Measurements from ENCODE around the gene HIF3A.
"Not testable (repeated sequence)": the region's sequence is repeated elsewhere in the genome, so short reads cannot be mapped to it uniquely, and the experiment has no call there.

Gene HIF3A

GRCh38 chr19:46357846-46358583, 61.2 kb downstream of the HIF3A start:
- no peak for DNase-seq (ENCODE audit: low read depth)

- peak; percentile 47 for DNase-seq (ENCODE audit: low read depth)
These were observed 65.1 kb downstream of the HIF3A start for GRCh38 chr19:46361915-46362314.

- no peak for DNase-seq (ENCODE audit: low read depth)
These were observed 67.5 kb downstream of the HIF3A start for GRCh38 chr19:46364359-46364758.

- DNase-seq (ENCODE audit: low read depth): no peak
These were observed 68.7 kb downstream of the HIF3A start for GRCh38 chr19:46365561-46365960.

- DNase-seq (ENCODE audit: low read depth): no peak
These were observed 69.9 kb downstream of the HIF3A start for GRCh38 chr19:46366620-46367292.

GRCh38 chr19:46367426-46367825, 70.6 kb downstream of the HIF3A start:
- DNase-seq (ENCODE audit: low read depth): no peak

GRCh38 chr19:46368116-46368515, 71.3 kb downstream of the HIF3A start:
- no peak for DNase-seq (ENCODE audit: low read depth)

GRCh38 chr19:46369817-46370216, 73.0 kb downstream of the HIF3A start:
- no peak for DNase-seq (ENCODE audit: low read depth)

- no peak for DNase-seq (ENCODE audit: low read depth)
These were observed 74.6 kb downstream of the HIF3A start for GRCh38 chr19:46371371-46371901.

GRCh38 chr19:46372901-46373490, 76.2 kb downstream of the HIF3A start:
- DNase-seq (ENCODE audit: low read depth): peak; percentile 83

- DNase-seq (ENCODE audit: low read depth): peak; percentile 37
These were observed 76.9 kb downstream of the HIF3A start for GRCh38 chr19:46373491-46374359.

GRCh38 chr19:46374536-46375475, 78.0 kb downstream of the HIF3A start:
- DNase-seq (ENCODE audit: low read depth): no peak

- DNase-seq (ENCODE audit: low read depth): not testable (repeated sequence)
These were observed 78.7 kb downstream of the HIF3A start for GRCh38 chr19:46375476-46376067.

- DNase-seq (ENCODE audit: low read depth): no peak
These were observed 79.7 kb downstream of the HIF3A start for GRCh38 chr19:46376241-46377153.

GRCh38 chr19:46378268-46378667, 81.4 kb downstream of the HIF3A start:
- no peak for DNase-seq (ENCODE audit: low read depth)

GRCh38 chr19:46380690-46381089, 83.8 kb downstream of the HIF3A start:
- DNase-seq (ENCODE audit: low read depth): no peak

GRCh38 chr19:46381346-46381745, 84.5 kb downstream of the HIF3A start:
- DNase-seq (ENCODE audit: low read depth): no peak

- DNase-seq (ENCODE audit: low read depth): no peak
These were observed 85.0 kb downstream of the HIF3A start for GRCh38 chr19:46381756-46382345.

All from amniotic epithelial cell (primary cell).